HG03196 (cell line): ENCODE data around the gene RPUSD1.
"Not testable (repeated sequence)": the region's sequence is repeated elsewhere in the genome, so short reads cannot be mapped to it uniquely, and the experiment has no call there.

ENCODE experiments used
- ATAC-seq: cut with Tn5 transposase; IDR thresholded peaks from one replicate; pipeline ENCODE4 v1.9.1; 2021; ENCODE audit not compliant: unreplicated experiment

Gene RPUSD1

DNA sequence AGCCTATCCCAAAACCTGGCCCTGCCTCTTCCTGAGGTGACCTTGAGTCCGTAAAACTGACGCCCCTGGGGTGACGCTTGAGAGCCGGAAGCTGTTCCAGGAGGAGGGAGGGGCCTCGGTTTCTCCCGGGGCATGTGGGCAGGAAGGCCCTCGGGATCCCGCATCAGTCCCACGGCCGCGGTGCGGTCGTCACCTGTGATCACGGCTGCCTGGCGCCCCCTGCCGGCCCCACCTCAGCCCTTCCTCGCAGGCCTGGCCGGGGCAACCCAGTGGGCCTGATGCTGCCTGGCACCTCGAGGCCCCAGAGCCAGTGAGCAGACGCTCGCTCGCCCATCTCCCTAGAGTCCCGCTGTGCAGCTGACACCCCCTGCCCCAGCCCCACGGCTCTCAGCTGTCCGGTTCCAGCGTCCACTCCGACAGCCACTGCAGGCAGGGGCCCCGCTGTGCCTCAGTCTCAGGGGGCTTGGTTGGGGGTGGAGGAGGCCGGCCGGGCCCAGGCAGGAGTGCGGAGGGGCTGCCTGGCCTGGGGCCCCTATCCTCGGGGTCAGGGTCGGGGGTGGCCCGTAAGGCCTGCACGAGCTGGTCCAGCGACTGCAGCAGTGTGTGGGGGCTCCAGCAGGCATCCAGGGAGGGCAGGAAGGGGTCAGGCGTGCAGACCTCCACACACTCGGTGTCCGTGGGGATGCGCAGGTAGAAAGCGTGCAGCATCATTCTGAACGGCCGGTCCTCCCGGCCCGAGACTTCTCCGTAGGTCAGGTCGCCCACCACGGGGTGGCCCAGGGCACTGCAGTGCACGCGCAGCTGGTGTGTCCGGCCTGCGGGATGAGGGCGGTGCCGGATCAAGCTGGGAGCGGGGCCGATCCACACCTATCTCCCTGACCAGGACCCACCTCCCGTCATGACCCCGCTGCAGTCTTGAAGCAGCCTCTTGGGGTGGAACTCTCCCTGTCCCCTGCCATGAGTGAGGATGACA lies 2.3 kb downstream of the RPUSD1 start:
- no peak for ATAC-seq

- no peak for ATAC-seq
Measured at GRCh38 chr16:784431-784830, 3.8 kb downstream of the RPUSD1 start.

DNA sequence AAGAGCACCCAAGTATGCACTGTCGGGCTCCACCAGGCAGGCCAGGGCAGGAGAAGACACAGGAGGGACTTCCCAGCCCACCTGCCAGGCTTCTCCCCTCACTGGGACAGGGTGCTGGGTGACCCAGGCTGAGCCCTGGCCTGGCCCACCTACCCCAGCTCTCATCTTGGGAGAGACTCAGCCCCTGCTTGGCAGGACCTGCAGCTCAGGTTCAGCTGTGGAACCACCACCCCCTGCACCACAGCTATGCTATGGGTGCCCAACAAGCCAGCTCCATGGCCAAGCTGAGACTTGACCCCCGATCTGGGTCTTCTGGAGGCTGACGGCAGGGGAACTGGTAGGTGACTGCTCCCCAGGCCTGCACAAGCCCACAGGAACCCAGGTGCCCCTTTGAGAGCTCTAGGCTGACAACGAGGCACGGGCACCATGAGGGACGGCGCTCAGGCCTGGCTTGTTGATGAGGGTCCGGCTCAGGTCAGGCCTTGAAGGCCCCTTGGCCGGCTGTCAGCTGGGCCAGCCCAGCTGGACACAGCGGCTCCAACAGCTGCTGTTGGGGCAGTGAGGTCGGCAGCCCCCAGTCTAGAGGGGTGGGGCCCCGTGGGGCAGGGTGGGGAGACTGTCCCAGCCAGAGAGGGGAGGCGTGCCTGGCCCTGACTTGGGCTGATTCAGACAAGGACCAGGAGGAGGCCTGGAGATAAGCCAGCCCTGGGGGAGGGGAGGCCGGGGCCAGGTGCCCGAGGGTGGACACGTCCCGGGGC lies 4.6 kb downstream of the RPUSD1 start:
- ATAC-seq = no peak

DNA sequence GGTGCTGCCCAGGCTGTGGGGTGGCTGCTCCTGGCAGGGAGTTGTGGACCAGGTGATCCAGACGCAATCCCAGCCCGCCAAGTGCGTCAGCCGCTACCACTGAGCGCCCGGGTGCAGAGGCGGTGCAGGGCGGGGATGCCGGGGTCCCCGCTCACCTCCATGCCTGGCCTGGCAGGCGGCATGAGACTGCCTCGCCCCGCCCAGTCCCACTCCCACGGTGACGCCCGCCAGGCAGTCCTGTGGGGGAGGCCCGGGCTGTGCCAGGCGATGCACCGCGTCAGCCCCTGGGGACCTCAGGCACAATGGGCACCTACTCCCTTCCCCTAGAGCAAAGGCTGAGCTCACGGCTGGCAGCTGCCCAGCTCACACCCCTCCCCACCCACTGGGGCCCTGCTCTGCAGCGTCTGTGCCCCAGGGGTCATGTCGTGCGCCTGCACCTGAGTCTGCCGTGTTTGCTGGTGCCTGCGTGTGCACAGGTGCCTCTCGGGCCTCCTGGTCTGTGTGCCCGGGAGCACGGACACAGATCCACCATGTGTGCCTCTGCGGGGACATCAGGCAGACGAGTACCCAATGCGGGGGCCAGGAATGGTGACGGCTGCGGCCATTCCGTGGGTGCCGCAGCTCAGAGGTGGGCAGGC lies 5.3 kb downstream of the RPUSD1 start:
- no peak for ATAC-seq

DNA sequence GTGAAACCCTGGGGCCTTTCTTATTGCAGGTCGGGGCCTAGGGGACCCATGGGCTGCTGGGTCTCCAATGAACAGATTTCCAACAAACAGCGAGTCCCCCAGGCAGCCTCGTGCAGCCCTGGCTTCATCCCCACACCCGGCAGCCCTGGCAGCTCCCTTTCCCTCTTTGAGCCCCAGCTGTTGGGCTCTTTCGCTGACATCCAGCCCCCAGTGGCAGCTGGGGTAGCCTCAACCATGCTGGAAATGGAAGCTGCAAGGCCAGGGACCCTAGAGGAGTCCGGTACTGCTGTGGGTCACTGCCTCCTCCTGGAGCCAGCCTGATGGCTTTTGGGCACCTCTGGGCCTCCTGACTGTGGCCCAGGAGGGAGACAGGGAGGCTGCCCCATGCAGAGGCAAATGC lies 5.9 kb downstream of the RPUSD1 start:
- ATAC-seq = no peak

DNA sequence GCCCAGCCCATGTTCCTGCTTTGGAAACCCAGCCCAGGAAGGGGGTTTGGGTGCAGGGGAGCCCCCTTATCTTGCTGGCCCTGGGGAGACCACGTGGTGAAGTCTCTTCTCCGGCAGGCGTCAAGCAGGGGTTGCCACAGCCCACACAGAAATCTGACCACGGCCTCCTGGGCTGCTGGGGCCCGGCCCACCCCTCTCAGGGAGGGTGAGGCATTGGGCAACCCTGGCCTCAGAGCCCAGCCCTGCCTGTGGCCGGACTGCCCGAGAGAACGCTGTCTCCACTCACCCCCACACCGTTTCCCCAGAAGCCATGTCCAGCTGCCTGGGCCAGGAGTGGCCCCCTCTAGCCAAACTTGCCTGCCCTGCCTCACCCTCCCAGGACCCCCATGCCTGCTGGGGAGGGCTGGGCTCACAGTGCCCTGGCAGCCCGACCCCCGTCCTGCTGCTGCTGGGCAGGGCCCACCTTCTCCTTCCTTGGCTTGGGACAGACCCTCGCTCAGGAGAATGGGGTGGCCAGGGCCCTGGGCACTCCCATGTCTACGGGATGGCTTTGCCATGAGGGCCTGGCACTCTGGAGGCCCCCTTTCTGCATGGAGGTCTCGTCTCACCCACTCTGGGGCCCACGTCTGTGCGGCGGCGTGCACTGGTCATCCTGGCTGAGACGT lies 6.7 kb downstream of the RPUSD1 start:
- ATAC-seq = no peak

- no peak for ATAC-seq
Measured at GRCh38 chr16:780296-780695, 7.9 kb downstream of the RPUSD1 start.

DNA sequence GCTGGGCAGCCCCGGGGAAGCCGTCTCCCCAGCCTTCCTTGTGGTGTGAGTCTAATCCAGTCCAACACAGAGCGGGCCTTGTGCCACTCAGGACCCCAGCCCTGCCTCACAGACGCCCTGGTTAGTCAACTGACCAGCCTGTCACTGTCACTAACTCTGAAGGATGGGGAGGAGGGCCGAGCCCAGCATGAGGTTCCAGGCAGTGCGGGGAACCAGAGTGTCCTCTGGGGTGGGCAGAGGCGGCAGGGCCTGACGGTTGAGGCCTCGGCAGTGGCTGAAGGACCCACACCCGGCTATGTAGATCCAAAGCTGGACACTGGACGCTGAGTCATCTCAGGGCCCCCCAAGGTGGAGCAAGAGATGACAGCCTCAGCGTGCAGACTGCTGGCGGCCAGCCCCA lies 8.6 kb downstream of the RPUSD1 start:
- no peak for ATAC-seq

GRCh38 chr16:778909-779527 lies 9.2 kb downstream of the RPUSD1 start:
- ATAC-seq = no peak

DNA sequence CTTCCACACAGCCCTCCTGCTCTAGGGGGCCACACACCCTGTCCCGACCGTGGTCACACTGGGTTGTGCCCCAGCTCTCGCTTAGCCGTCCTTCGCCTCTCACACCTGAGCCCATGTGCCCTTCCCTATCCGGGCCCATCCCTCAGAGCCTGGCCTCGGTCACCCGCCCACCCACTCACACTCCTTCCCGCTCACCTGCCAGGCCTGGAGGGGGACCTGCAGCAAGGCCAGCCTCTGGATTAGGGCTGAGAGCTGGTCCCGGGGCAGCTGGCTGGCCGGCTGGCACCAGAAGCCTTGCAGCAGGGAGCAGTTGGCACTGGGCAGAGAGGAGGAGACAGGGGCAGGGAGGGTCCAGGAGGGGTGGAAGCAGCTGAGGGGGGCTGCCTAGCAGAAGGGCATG lies 9.7 kb downstream of the RPUSD1 start:
- no peak for ATAC-seq

DNA sequence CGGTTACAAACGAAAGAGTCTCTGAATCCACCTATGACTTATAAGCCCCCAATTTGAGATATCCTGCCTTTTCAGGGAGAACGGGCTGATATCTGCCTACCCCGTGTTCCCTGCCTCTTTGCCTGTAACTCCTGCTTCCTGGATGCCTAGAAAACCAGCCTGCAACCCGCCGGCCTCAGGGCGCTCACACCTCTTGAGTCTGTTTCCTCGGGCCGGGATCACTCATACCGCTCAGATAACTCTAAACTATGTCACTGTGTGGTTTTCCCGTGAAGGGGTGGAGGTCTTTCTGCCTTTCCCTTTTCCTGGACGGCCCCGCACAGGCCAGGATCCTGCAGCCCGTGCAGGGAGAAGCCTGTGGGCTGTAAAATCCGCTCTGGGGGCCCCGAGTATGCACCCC lies 10.4 kb downstream of the RPUSD1 start:
- ATAC-seq = no peak

DNA sequence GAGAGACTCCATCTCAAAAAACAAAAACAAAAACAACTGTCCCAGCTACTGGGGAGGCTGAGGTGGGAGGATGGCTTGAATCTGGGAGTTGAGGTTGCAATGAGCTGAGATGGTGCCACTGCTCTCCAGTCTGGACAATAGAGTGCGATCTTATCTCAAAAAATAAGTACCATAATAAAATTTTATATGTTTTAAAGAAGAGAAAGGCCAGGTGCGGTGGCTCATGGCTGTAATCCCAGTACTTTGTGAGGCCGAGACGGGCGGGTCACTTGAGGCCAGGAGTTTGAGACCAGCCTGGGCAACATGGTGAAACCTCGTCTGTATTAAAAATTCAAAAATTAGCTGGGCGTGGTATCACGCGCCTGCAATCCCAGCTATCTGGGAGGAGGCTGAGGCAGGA lies 11.4 kb downstream of the RPUSD1 start:
- ATAC-seq = no peak

GRCh38 chr16:776298-776697 lies 11.9 kb downstream of the RPUSD1 start:
- ATAC-seq = not testable (repeated sequence)

GRCh38 chr16:775236-775796 lies 12.9 kb downstream of the RPUSD1 start:
- no peak for ATAC-seq

DNA sequence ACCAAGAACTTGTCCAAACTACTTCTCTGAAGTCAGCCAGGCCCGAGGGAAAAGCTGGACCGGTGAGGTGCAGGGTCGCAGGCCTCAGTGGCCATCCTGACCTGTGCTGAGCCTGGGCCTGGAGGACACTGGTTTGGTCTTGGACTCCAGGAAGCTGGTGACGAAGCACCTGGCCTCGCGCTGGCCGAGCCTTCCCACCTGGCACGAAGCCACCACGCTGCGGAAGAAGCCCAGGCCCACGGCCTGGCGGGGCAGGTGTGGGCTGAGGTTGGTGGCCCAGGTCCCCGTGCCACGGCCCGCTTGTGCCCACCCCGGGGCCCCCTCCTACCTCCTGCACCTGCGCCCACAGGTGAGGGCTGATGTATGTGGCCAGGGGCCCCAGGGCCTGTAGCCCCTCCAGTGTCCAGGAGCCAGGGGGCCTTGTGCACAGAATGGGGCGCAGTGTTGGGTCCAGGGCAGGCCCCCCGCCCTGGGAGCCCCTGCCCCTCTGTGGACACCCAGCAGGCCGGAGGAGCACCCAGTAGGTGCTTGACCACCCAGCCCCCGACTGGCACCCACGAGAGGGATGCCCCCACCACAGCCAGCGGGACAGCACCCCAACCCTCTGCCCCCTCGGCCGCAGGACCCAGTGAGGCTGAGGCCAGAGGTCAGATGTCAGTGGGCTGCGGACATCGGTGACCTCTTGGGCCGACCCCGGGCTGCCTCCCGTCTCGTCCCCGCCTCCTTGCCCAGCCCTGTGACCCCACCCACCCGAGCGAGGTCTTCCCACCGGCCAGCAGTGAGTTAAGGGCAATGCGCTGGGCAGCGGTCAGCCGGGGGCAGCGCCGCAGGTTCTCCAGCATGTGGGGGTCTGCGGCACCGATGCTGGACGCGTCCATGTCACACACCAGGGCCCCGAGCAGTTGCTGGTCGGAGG lies 13.8 kb downstream of the RPUSD1 start:
- no peak for ATAC-seq

- ATAC-seq = no peak
Measured at GRCh38 chr16:772959-773358, 15.2 kb downstream of the RPUSD1 start.

DNA sequence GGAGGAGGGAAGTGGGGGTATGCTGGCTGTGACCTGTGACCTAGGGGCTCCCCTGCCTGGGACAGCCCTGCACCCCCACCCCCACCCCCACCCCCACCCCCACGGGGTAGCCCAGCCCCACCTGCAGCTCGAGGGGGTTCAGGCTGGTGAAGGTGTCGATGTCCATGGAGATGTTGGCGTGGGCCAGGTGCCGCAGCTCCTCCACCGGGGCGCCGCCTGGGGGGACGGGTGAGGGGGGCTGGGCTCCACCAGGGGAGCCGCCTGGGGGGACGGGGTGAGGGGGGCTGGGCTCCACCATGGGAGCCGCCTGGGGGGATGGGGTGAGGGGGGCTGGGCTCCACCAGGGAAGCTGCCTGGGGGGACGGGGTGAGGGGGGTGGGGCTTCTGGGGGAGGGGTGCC lies 17.8 kb downstream of the RPUSD1 start:
- ATAC-seq = no peak

GRCh38 chr16:769934-770333 lies 18.2 kb downstream of the RPUSD1 start:
- ATAC-seq = no peak

- no peak for ATAC-seq
Measured at GRCh38 chr16:769184-769784, 18.9 kb downstream of the RPUSD1 start.
